ENCODE measurements around the gene ERGIC1. TPM values are rescaled to one million over a fixed set of nuclear protein-coding genes. Genes with fewer than 3 reads are reported as not detected.
"Not testable (repeated sequence)": the region's sequence is repeated elsewhere in the genome, so short reads cannot be mapped to it uniquely, and the experiment has no call there.

The ERGIC1 gene
- total and polyA plus RNA-seq, 4 donors, result 46.2 to 110 (median 88.6) TPM

DNA sequence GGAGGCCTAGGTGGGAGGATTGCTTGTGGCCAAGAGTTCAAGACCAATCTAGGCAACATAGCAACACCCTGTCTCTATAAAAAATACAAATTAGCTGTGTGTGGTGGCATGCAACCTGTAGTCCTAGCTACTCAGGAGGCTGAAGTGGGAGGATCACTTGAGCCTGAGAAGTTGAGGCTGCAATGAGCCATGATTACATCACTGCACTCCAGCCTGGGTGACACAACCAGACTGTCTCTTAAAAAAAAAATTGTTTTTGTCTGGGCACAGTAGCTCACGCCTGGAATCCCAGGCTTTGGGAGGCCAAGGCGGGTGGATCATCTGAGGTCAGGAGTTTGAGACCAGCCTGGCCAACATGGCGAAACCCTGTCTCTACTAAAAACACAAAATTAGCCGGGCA lies 23.1 kb upstream of the ERGIC1 start:
- WGBS (ENCODE audit: insufficient coverage), result 100% methylated on average over 2 of the region's 4 CpGs
- not testable (repeated sequence) for H3K27ac ChIP-seq (ENCODE audit: low read depth, low read length); H3K4me3 ChIP-seq (ENCODE audit: low read depth, low read length); H3K27me3 ChIP-seq (ENCODE audit: control insufficient read depth, insufficient read depth, low read length); DNase-seq (ENCODE audit: low read depth in 4 of 6, low spot score in 6 of 6); H3K36me3 ChIP-seq (ENCODE audit: control insufficient read depth, insufficient read depth, low read length); H3K4me1 ChIP-seq (ENCODE audit: control insufficient read depth, insufficient read depth, low read length); H3K9me3 ChIP-seq (ENCODE audit: control insufficient read depth, insufficient read depth, low read length)

DNA sequence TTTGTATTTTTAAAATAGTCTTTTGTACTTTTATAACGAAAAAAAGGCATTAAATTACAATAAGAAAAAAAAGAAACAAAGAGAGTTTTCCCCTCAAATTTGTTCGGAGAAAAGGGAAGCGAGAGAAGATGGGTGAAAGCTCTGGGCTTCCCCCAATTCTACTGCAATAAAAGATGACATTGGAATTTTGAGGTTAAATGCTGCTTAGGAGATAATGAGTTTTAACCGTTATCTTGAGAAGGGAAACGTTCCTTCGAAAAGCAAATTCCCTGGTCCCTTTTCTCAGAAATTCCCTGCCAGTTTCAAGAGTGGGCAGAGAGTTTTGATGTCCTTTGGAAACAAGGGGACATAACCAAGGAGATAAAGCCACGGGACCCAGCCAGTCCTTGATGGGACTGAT lies 18.4 kb upstream of the ERGIC1 start:
- WGBS (ENCODE audit: insufficient coverage), result 80% methylated on average over 2 of the region's 7 CpGs
- peaks cover 5% of the 10 kb centered on the region for H3K4me1 ChIP-seq (ENCODE audit: control insufficient read depth, insufficient read depth, low read length)

DNA sequence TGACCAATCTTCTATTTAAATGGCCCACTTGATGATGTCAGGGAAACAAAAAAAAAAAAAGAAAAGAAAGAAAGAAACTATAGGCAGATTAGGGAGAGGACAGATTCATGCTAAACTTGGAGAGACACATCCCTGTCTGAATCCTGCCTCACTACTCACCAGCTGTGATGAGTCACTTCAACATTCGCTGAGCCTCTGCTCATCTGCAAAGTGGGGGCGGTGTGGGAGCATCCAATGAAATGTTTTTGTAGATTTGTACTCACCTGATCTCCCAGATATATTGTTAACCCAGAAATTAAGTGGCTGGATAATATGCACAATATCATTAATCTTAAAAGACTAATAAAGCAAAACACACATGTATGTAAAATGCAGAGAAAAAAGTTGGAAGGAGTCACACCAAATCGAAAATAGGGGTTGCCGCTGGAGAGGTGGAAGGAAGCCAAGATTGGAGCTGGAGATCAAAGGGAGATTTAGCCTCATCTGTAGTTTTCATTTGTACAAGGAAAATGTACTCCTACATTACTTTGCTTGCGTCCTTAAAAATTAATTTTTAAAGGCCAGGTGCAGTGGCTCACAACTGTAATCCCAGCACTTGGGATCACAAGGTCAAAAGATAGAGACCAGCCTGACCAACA lies 17.0 kb upstream of the ERGIC1 start:
- 57% methylated on average over 1 of the region's 5 CpGs for WGBS (ENCODE audit: insufficient coverage)
- no peaks in the 10 kb centered on the region for H3K27me3 ChIP-seq (ENCODE audit: control insufficient read depth, insufficient read depth, low read length)
- H3K9me3 ChIP-seq (ENCODE audit: control insufficient read depth, insufficient read depth, low read length), result no peaks in the 10 kb centered on the region
- no peak overlapping the region for H3K27ac ChIP-seq (ENCODE audit: low read depth, low read length)
- H3K4me1 ChIP-seq (ENCODE audit: control insufficient read depth, insufficient read depth, low read length), result peaks cover 5% of the 10 kb centered on the region
- DNase-seq (ENCODE audit: low read depth in 4 of 6, low spot score in 6 of 6), result no peak
- H3K4me3 ChIP-seq (ENCODE audit: low read depth, low read length), result no peak overlapping the region
- no peaks in the 10 kb centered on the region for H3K36me3 ChIP-seq (ENCODE audit: control insufficient read depth, insufficient read depth, low read length)

More for the DNA sequence above, 18.4 kb upstream of the ERGIC1 start:
- Histone ChIP-seq H3K27me3 (ENCODE audit: control insufficient read depth, insufficient read depth, low read length) (no peaks in the 10 kb centered on the region), H3K9me3 (ENCODE audit: control insufficient read depth, insufficient read depth, low read length) (no peaks in the 10 kb centered on the region), H3K4me3 (ENCODE audit: low read depth, low read length) (no peak overlapping the region), H3K27ac (ENCODE audit: low read depth, low read length) (no peak overlapping the region), H3K36me3 (ENCODE audit: control insufficient read depth, insufficient read depth, low read length) (no peaks in the 10 kb centered on the region)
- DNase-seq (ENCODE audit: low read depth in 4 of 6, low spot score in 6 of 6), result no peak

DNA sequence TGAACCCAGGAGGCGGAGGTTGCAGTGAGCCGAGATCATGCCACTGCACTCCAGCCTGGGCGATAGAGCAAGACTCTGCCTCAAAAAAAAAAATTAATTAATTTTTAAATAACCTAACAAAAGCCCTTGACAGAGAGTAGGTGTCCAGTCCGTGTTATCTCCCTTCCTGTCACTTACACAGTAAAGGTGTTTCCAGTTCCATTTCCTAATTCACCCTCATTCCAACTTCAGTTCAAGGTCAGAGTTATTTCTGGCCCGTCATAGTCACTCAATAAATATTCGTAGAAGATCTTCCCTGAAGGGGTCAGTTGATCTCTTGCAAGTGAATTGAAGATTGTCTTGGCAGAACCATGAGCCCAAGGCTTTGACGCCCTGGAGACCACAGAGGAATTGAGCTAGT lies 16.4 kb upstream of the ERGIC1 start:
- peaks cover 5% of the 10 kb centered on the region for H3K4me1 ChIP-seq (ENCODE audit: control insufficient read depth, insufficient read depth, low read length)
- DNase-seq (ENCODE audit: low read depth in 4 of 6, low spot score in 6 of 6), result no peak
- 96% methylated on average over 2 of the region's 7 CpGs for WGBS (ENCODE audit: insufficient coverage)
- no peaks in the 10 kb centered on the region for H3K9me3 ChIP-seq (ENCODE audit: control insufficient read depth, insufficient read depth, low read length)
- no peaks in the 10 kb centered on the region for H3K36me3 ChIP-seq (ENCODE audit: control insufficient read depth, insufficient read depth, low read length)
- no peak overlapping the region for H3K27ac ChIP-seq (ENCODE audit: low read depth, low read length)
- no peaks in the 10 kb centered on the region for H3K27me3 ChIP-seq (ENCODE audit: control insufficient read depth, insufficient read depth, low read length)
- no peak overlapping the region for H3K4me3 ChIP-seq (ENCODE audit: low read depth, low read length)

DNA sequence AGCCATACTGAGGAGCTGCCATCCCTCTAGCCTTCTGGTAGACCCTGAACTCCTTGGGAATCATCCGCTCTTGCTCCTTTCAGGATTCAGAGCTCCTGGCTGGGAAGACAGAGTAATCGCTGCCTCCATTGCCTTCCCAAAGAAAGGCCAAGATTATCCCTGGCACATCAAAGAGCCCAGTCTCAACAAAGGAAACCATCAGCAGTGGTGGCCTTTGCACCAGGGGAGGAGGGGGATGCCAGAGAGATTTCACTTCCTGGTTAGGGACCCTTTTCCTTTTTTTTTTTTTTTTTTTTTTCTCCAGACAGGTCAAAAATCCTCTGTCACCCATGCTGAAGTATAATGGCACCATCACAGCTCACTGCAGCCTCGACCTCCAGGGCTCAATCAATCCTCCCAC lies 16.0 kb upstream of the ERGIC1 start:
- DNase-seq (ENCODE audit: low read depth in 4 of 6, low spot score in 6 of 6), result no peak
- no peak overlapping the region for H3K27ac ChIP-seq (ENCODE audit: low read depth, low read length)
- peaks cover 5% of the 10 kb centered on the region for H3K4me1 ChIP-seq (ENCODE audit: control insufficient read depth, insufficient read depth, low read length)
- H3K4me3 ChIP-seq (ENCODE audit: low read depth, low read length), result no peak overlapping the region
- no peaks in the 10 kb centered on the region for H3K36me3 ChIP-seq (ENCODE audit: control insufficient read depth, insufficient read depth, low read length)
- H3K27me3 ChIP-seq (ENCODE audit: control insufficient read depth, insufficient read depth, low read length), result no peaks in the 10 kb centered on the region
- H3K9me3 ChIP-seq (ENCODE audit: control insufficient read depth, insufficient read depth, low read length), result no peaks in the 10 kb centered on the region
- WGBS (ENCODE audit: insufficient coverage), result no CpG with 5 or more reads among the region's 3 CpGs

DNA sequence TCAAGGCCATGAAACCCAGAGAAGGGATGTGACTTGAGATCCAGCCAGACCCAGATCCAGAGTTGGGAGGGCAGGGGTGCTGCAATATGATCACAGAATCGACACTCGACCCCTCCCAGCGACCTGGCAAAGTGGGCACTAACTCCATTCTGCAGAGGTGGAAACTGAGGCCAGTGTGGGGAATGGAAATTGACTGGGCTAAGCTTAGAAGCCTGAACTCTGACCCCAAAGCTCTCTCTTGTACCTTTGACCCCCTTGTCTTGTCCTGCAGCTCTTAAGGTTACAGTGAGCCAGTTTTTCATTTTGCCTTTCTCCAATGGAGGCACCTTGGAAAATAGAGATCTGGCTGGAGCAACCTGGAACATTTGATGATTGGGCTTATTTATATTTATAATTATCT lies 14.5 kb upstream of the ERGIC1 start:
- DNase-seq (ENCODE audit: low read depth in 4 of 6, low spot score in 6 of 6), result no peak
- no peak overlapping the region for H3K27ac ChIP-seq (ENCODE audit: low read depth, low read length)
- WGBS (ENCODE audit: insufficient coverage), result 86% methylated on average over 3 of the region's 3 CpGs
- no peaks in the 10 kb centered on the region for H3K36me3 ChIP-seq (ENCODE audit: control insufficient read depth, insufficient read depth, low read length)
- H3K4me1 ChIP-seq (ENCODE audit: control insufficient read depth, insufficient read depth, low read length), result peaks cover 5% of the 10 kb centered on the region
- no peak overlapping the region for H3K4me3 ChIP-seq (ENCODE audit: low read depth, low read length)
- H3K27me3 ChIP-seq (ENCODE audit: control insufficient read depth, insufficient read depth, low read length), result no peaks in the 10 kb centered on the region
- no peaks in the 10 kb centered on the region for H3K9me3 ChIP-seq (ENCODE audit: control insufficient read depth, insufficient read depth, low read length)

DNA sequence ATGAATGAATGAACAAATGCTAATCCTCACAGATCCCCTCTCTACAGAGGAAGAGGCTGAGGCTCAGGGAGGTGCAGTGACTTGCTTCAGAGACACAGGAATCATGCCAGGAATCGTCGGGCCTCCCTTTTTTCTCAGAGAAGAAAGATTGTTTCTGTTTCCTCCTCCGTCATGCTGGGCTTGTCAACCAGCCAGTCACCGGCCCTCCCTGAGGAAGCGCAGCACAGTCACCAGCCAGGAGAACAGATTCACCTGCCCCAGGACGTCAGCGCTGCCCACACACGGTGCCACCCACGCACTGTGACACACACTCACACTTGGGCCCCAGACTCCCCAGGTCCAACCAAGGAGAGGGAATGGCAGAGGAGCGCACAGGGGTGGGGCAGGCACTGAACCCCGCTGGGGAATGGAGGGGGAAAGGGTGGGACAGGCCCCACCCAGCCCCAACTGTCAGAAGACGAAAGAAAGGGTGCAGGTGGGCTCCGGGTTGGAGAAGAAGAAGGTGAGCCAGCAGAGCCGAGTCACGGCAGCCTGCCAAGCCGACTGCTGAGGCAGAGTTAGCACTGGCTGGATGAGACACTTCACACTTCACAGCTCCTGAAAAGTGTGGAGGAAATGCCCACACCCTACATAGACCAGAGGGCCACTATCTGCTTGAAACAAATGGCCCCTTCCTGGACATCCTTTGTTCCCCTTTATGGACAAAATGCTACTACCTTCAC lies 13.8 kb upstream of the ERGIC1 start:
- Histone ChIP-seq H3K4me1 (ENCODE audit: control insufficient read depth, insufficient read depth, low read length) (peaks cover 5% of the 10 kb centered on the region), H3K9me3 (ENCODE audit: control insufficient read depth, insufficient read depth, low read length) (no peaks in the 10 kb centered on the region), H3K27ac (ENCODE audit: low read depth, low read length) (no peak overlapping the region), H3K27me3 (ENCODE audit: control insufficient read depth, insufficient read depth, low read length) (no peaks in the 10 kb centered on the region), H3K4me3 (ENCODE audit: low read depth, low read length) (no peak overlapping the region), H3K36me3 (ENCODE audit: control insufficient read depth, insufficient read depth, low read length) (no peaks in the 10 kb centered on the region)
- 47% methylated on average over 12 of the region's 16 CpGs for WGBS (ENCODE audit: insufficient coverage)
- peak in 1 of 6 donors; percentile 57 for DNase-seq (ENCODE audit: low read depth in 4 of 6, low spot score in 6 of 6)

DNA sequence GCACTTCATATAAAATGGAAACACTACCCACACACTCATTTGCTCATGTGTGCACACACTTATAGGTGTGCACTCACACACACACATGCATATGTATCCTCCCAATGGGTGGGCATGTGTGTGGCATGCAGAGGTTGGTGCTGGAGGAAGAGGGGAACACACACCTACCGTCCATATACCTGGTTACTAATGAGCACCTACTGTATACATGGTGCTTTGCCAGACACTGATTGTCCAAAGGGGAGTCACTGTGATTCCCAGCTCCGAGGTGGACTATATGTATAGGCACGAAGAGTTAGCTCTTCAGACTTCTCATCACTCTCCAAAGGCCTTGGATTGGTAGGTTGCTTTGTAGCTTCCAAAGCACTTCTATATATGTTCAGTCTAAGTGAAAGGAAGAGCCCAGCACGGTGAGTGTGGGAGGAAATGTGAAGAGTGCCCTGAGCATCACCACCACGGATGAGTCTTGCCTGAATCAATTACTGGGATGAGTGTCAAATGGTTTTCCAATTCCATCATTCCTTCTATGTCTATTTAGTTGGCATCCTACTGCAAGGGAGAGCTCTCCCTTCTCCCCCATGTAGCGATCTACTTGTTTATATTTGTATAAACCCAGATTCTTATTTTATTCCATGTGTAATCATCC lies 12.6 kb upstream of the ERGIC1 start:
- no CpG with 5 or more reads among the region's 6 CpGs for WGBS (ENCODE audit: insufficient coverage)
- Histone ChIP-seq H3K27me3 (ENCODE audit: control insufficient read depth, insufficient read depth, low read length) (no peaks in the 10 kb centered on the region), H3K4me3 (ENCODE audit: low read depth, low read length) (no peak overlapping the region), H3K4me1 (ENCODE audit: control insufficient read depth, insufficient read depth, low read length) (peaks cover 5% of the 10 kb centered on the region), H3K9me3 (ENCODE audit: control insufficient read depth, insufficient read depth, low read length) (no peaks in the 10 kb centered on the region), H3K27ac (ENCODE audit: low read depth, low read length) (no peak overlapping the region), H3K36me3 (ENCODE audit: control insufficient read depth, insufficient read depth, low read length) (no peaks in the 10 kb centered on the region)
- no peak for DNase-seq (ENCODE audit: low read depth in 4 of 6, low spot score in 6 of 6)

DNA sequence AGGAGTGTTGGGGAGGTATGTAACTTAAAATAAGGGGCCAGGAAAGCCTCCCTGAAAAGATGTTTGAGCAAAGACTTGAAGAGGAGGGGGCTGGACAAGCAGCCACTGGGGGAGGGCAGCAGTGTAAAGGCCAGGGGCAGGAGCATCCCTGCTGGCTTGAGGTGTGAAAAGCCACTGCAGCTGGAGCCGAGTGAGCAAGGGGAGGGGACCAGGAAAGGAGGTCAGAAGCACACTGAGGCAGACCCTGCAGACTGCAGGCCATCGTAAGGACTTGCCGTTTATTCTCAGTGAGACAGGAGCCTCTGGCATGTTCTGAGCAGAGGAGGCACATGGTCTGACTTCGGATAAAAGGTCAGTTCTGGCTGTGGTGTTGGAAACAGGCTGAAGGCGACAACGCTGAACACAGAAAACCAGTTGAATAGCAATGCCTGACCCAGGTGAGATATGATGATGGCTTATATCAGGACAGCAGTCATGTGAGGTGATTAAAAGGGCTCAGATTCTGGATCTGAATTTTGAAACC lies 10.2 kb upstream of the ERGIC1 start:
- Histone ChIP-seq H3K36me3 (ENCODE audit: control insufficient read depth, insufficient read depth, low read length) (no peaks in the 10 kb centered on the region), H3K27ac (ENCODE audit: low read depth, low read length) (no peak overlapping the region), H3K27me3 (ENCODE audit: control insufficient read depth, insufficient read depth, low read length) (no peaks in the 10 kb centered on the region), H3K4me3 (ENCODE audit: low read depth, low read length) (no peak overlapping the region), H3K9me3 (ENCODE audit: control insufficient read depth, insufficient read depth, low read length) (no peaks in the 10 kb centered on the region), H3K4me1 (ENCODE audit: control insufficient read depth, insufficient read depth, low read length) (peaks cover 5% of the 10 kb centered on the region)
- no peak for DNase-seq (ENCODE audit: low read depth in 4 of 6, low spot score in 6 of 6)
- WGBS (ENCODE audit: insufficient coverage), result 57% methylated on average over 6 of the region's 6 CpGs
